GM08714 (cell line): ENCODE data around the gene FOXC1.

Experiments used
- H3K4me3 ChIP-seq: fragments of 200-500 bp; sonication (Bioruptor generic); 2 replicates; pipeline ENCODE4 v1.5.1; 2014; ENCODE audit warnings: mild to moderate bottlenecking, low read length, inconsistent platforms
- ZNF274 ChIP-seq: IDR thresholded peaks from 2 replicates; pipeline ENCODE4 v1.6.1; 2012; ENCODE audit warnings: mild to moderate bottlenecking, low read depth, low read length

Gene FOXC1

GRCh38 chr6:1591243-1591642, 18.5 kb upstream of the FOXC1 start:
- TF ChIP-seq ZNF274, result no peak
- no peak overlapping the region for H3K4me3 ChIP-seq

DNA sequence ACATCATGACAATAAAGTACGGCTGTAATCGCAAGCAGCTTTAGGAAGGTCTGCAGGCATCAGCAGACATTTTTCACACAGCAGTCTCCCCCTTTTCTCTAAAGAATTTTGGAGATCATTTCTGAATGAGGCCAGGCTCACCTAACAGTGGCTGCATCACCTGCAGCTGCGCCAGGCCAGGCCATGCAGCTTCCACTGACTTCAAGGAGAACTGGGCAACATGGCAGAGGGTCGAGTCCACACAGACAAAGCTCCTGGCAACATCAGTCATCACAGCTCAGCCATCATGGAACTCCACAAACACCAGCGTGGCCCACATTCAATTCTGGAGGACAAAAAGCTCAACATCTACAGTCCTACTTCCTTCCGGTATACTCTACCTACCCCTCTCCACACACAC, 17.8 kb upstream of the FOXC1 start:
- H3K4me3 ChIP-seq, result no peak overlapping the region
- no peak for TF ChIP-seq ZNF274

GRCh38 chr6:1592852-1593251, 16.9 kb upstream of the FOXC1 start:
- TF ChIP-seq ZNF274, result no peak
- no peak overlapping the region for H3K4me3 ChIP-seq

- H3K4me3 ChIP-seq, result no peak overlapping the region
- no peak for TF ChIP-seq ZNF274
Measured at GRCh38 chr6:1593286-1593957, 16.3 kb upstream of the FOXC1 start.

DNA sequence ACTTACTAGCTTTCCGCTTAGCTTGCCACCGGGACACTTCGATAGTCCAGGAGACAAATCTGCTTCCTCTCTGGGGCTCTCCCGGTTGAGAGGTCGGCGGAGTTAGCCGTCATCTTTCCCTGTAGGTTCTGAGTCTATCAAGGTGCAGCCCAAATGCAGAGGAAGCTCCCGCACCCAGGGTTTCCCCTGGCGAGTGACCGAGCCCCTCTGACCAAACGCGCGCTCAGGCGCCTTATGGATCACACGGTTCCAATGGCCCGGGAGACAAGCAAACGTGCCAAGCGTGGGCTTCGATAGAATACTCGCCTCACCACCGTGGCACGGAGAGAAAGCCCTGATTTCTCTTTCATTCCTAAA, 15.8 kb upstream of the FOXC1 start:
- H3K4me3 ChIP-seq, result no peak overlapping the region
- TF ChIP-seq ZNF274, result no peak

GRCh38 chr6:1594445-1595200, 15.1 kb upstream of the FOXC1 start:
- no peak overlapping the region for H3K4me3 ChIP-seq
- no peak for TF ChIP-seq ZNF274

DNA sequence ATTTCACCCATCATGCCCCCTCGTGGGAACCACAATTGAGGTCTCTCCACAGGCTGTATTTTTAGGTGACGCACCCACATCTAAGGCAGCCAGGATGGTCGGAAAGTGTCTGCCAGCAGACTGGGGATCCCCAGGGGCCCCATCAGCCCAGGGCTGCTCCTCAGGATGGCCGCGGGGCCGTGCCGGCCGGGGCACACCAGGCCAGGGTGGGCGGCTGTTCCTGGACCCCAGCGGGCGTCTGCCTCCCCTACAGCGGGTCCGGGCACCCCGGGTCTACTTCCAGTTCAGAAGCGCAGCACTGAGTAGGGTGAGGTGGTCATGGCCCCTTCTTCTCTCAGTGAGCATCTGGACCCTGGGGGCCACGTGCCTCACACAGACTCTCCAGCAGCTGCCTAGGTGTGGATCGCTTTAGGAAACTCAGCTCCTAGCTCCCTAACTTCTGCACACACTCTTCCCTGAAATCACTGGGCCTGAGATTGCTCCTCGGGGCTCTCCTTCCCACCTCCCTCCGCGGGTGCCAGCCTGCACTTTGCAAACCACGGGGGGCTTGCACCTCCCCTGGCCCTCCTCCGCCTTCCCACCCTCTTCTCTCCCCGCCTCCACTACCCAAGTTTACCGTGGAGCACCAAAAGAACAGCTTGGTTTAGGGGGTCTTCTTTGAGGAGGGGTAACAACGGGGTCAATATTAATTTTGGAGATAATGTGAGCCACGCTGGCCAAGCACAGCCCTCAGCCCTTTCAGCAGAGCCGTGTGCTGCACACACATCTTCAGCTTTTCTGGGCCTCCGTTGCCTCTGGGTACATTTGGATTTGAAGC, 14.2 kb upstream of the FOXC1 start:
- no peak overlapping the region for H3K4me3 ChIP-seq

DNA sequence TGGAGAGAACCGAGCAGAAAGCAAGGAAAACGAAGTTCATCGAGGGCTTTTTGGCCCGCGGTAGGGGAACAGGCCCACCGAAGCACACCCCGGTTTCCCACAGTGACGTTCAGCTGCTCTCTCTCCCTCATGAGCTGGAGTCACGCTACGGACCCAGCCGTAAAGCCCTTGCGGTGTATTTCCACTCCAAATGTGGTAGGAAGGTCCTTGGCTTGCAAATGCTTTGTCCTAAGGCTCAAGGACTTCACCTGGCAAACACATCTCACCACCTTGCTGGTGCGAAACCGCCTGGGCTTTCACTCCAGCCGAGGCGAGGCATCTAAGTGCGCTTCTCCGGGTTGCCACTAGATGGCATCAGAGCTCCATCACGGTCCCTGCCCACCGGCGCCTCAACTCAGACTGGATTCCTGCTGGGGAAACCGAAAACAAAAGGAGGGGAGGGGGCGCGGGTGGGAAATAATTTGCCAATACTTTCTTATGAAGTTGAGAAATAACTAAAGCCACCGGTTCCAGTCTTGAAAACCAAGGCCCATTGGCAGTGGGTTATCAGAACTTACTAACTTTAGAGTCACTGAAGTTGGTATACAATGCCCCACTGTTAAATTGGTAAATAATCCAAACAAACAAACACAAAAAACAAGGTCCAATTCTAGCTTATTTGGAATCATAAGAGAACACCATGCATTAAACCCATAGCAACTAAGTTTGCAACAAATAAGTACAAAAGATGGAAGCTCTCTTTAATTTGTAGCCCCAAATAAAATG, 13.4 kb upstream of the FOXC1 start:
- no peak overlapping the region; the same call in 1 of the 2 replicates for H3K4me3 ChIP-seq
- TF ChIP-seq ZNF274, result no peak

More for the DNA sequence above, 14.2 kb upstream of the FOXC1 start:
- no peak for TF ChIP-seq ZNF274

DNA sequence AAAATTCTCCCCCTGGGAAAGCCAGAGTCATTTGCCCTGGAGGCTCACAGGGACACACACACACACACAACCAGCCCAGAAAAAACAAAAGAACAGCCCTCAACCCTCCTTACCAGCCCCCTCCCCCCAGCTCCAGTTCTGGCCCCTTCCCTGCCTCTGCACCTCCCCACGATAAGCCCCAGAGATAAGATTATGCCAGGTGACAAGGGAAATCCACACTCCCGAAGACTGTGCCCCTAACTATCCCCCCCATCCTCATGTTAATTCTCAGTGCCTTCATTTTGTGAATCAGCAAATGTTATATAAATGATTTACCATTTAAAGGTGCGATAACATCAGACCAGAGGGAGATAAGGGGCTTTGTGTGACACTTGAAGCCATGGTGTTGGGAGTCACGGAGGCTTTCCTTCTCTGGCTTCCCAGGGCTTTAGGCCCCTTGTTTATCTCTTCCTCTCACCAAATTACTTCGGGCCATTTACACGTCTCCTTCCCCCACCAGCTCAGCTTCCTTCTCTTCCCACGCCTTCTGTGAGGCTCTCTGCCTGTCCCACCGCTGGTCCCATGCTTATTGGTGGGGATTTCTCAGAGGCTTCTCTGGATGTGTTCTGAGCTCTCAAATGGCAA, 12.5 kb upstream of the FOXC1 start:
- TF ChIP-seq ZNF274, result no peak
- no peak overlapping the region for H3K4me3 ChIP-seq

DNA sequence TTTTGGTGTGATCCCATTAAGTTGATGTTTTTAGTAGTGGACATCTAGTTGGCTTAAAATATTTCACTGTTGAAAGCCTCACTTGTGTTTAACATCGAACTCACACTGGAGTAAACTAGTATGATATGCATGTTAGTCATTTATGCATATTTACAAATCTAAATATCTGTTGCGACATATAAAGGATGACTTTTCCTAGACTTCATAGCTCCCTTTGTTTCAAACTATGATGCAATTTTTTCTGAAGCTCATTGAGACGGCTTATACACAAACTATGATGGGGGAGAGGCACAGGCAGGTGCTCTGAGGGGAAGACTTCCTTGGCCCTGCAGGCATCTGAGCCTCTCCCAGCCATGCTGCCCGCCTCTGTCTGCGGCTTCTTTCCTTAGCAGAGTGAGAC, 11.8 kb upstream of the FOXC1 start:
- no peak overlapping the region for H3K4me3 ChIP-seq
- no peak for TF ChIP-seq ZNF274

- no peak overlapping the region for H3K4me3 ChIP-seq
- TF ChIP-seq ZNF274, result no peak
Measured at GRCh38 chr6:1598433-1598832, 11.3 kb upstream of the FOXC1 start.

DNA sequence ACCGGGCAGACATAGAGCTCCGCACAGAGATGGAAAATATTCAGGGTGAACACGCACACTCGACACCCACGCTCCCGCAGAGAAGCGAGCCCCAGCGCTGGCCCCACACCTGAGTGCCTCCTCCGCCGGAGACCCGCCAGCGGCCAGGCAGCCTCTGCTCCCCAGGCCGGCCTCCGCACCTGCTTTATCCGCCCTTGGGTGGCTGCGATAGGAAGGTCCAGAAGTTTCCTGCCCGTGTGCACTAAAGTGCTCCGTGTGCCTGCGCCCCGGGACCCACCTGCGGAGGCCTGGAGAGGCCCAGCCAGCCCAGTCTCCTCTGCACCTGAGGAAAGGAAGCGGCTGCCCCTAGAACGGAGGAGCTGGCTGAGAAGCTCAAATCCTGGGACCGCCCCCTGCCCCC, 10.8 kb upstream of the FOXC1 start:
- no peak overlapping the region for H3K4me3 ChIP-seq
- TF ChIP-seq ZNF274, result no peak

DNA sequence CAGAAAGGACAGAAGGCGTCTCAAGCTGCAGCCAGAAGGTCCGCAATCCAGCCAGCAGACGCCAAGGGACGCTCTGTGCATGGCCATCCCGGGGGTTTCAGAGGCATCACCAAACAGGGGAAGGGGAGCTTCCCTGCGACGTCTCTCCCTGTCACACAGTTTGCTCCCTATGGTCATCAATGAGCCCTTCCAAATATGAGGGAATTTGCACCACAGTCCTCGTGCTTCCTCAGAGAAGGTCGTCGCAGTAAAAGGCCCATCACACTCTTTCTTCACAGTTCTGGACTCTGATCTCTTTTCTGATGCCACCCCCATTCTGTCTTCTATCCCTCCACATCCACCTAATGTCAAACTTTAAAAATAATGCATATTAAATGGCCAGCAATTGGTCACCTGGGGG, 10.2 kb upstream of the FOXC1 start:
- TF ChIP-seq ZNF274, result no peak
- H3K4me3 ChIP-seq, result no peak overlapping the region
